Measurements from ENCODE around the gene RASL11B. TPM values are rescaled to one million over a fixed set of nuclear protein-coding genes. Genes with fewer than 3 reads are reported as not detected.

The RASL11B gene, protein sequence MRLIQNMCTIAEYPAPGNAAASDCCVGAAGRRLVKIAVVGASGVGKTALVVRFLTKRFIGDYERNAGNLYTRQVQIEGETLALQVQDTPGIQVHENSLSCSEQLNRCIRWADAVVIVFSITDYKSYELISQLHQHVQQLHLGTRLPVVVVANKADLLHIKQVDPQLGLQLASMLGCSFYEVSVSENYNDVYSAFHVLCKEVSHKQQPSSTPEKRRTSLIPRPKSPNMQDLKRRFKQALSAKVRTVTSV
- total RNA-seq, result not detected in 2 replicates

GRCh38 chr4:52861879-52862616 lies at the start of gene RASL11B:
RASL11B (plus strand) TSS chr4:52862317; CDS start chr4:52862508, 191 bp downstream.

Other genes starting within 250 kb of the RASL11B start
- gene USP46, start 203.0 kb upstream of the RASL11B start, total RNA-seq, result 9.4 and 19.1 TPM in 2 replicates
- gene ERVMER34-1, start 110.9 kb upstream of the RASL11B start, total RNA-seq, result under 0.01 and 0.13 TPM in 2 replicates

Measured in bladder microvascular endothelial cell (primary cell).